GM19324 (cell line): ENCODE results near the gene BRIP1.

ENCODE experiments used
- ATAC-seq: cut with Tn5 transposase; IDR thresholded peaks from one replicate; pipeline ENCODE4 v1.9.1; 2021; ENCODE audit warnings: mild to moderate bottlenecking, moderate library complexity; ENCODE audit not compliant: unreplicated experiment, low FRiP score

BRIP1 gene

GRCh38 chr17:61768405-61768804 is 94.9 kb downstream of the BRIP1 start:
- no peak for ATAC-seq

GRCh38 chr17:61766520-61766919 is 96.8 kb downstream of the BRIP1 start:
- ATAC-seq = no peak

- ATAC-seq = no peak
These were observed 98.5 kb downstream of the BRIP1 start for GRCh38 chr17:61764846-61765245.

- ATAC-seq = no peak
These were observed 101.5 kb downstream of the BRIP1 start for GRCh38 chr17:61761827-61762226.

GRCh38 chr17:61759362-61759761 is 104.0 kb downstream of the BRIP1 start:
- no peak for ATAC-seq

GRCh38 chr17:61758430-61758829 is 104.9 kb downstream of the BRIP1 start:
- ATAC-seq = no peak

GRCh38 chr17:61757168-61757567 is 106.2 kb downstream of the BRIP1 start:
- no peak for ATAC-seq

GRCh38 chr17:61756561-61756960 is 106.8 kb downstream of the BRIP1 start:
- ATAC-seq = no peak

GRCh38 chr17:61755668-61756067 is 107.7 kb downstream of the BRIP1 start:
- ATAC-seq = no peak

GRCh38 chr17:61755078-61755477 is 108.2 kb downstream of the BRIP1 start:
- ATAC-seq = no peak

- no peak for ATAC-seq
These were observed 109.2 kb downstream of the BRIP1 start for GRCh38 chr17:61754124-61754523.

GRCh38 chr17:61753696-61754095 is 109.6 kb downstream of the BRIP1 start:
- ATAC-seq = no peak

GRCh38 chr17:61750656-61751055 is 112.7 kb downstream of the BRIP1 start:
- ATAC-seq = no peak

- no peak for ATAC-seq
These were observed 113.4 kb downstream of the BRIP1 start for GRCh38 chr17:61749823-61750404.

- no peak for ATAC-seq
These were observed 116.9 kb downstream of the BRIP1 start for GRCh38 chr17:61746248-61746985.

- ATAC-seq = no peak
These were observed 118.5 kb downstream of the BRIP1 start for GRCh38 chr17:61744804-61745203.

- no peak for ATAC-seq
These were observed 119.1 kb downstream of the BRIP1 start for GRCh38 chr17:61744252-61744651.

GRCh38 chr17:61743766-61744165 is 119.6 kb downstream of the BRIP1 start:
- ATAC-seq = no peak

GRCh38 chr17:61739002-61739401 is 124.3 kb downstream of the BRIP1 start:
- ATAC-seq = no peak

GRCh38 chr17:61738249-61738648 is 125.1 kb downstream of the BRIP1 start:
- ATAC-seq = no peak

GRCh38 chr17:61737820-61738219 is 125.5 kb downstream of the BRIP1 start:
- ATAC-seq = no peak

GRCh38 chr17:61736438-61736837 is 126.9 kb downstream of the BRIP1 start:
- ATAC-seq = no peak
